ENCODE measurements around the gene ACSM6.

DNA sequence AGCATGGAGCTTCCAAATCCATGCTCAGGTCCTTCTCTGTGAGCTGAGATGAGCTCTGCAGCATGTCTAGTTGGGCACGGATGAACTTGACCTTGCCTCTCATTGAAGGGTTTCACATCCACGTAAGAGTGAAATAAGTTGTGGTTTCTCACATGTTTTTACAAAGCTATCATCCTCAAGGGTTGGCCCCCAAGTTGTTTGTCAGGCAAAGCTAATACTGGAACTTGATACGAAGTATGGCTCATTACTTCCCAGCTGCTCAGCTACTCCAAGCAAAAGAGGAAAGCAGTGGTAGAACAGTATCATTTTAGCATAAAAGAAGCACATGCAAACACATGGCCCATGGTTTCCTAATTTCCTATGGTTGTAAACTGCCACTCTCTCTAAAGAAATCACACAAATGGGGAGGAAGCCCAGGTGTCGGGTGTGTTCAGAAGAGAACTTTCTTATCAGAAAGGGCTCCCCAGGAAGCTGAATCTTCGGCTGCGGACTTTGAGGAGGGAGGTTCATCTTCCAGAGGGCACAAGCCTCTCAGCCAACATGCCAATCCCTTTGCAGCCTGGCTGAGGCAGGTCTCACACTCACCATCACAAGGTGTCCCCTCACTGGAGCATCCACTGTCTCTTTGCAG, 51.5 kb downstream of the ACSM6 start:
- TF ChIP-seq EZH2 (IDR thresholded peaks at IDR 0.05; ENCODE audit: borderline replicate concordance, low read length): no peak
- TF ChIP-seq, protein P1, sequence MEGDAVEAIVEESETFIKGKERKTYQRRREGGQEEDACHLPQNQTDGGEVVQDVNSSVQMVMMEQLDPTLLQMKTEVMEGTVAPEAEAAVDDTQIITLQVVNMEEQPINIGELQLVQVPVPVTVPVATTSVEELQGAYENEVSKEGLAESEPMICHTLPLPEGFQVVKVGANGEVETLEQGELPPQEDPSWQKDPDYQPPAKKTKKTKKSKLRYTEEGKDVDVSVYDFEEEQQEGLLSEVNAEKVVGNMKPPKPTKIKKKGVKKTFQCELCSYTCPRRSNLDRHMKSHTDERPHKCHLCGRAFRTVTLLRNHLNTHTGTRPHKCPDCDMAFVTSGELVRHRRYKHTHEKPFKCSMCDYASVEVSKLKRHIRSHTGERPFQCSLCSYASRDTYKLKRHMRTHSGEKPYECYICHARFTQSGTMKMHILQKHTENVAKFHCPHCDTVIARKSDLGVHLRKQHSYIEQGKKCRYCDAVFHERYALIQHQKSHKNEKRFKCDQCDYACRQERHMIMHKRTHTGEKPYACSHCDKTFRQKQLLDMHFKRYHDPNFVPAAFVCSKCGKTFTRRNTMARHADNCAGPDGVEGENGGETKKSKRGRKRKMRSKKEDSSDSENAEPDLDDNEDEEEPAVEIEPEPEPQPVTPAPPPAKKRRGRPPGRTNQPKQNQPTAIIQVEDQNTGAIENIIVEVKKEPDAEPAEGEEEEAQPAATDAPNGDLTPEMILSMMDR (IDR thresholded peaks at IDR 0.05; ENCODE audit: low read length): no peak
